DMS 273 (cell line): ENCODE results near the gene ARHGEF16.

Source experiments
- DNase-seq: peaks from one replicate; lab custom pipeline; 2025; ENCODE audit not compliant: unreplicated experiment; lab: John Stamatoyannopoulos, UW

Gene ARHGEF16

GRCh38 chr1:3479511-3480368 is 25.3 kb downstream of the ARHGEF16 start:
- DNase-seq = no peak

- DNase-seq = no peak
Observed at GRCh38 chr1:3480369-3480719, 25.9 kb downstream of the ARHGEF16 start.

GRCh38 chr1:3481046-3481445 is 26.6 kb downstream of the ARHGEF16 start:
- no peak for DNase-seq

- DNase-seq = peak; percentile 40
Observed at GRCh38 chr1:3481836-3482375, 27.4 kb downstream of the ARHGEF16 start.

- peak; percentile 64 for DNase-seq
Observed at GRCh38 chr1:3482378-3482849, 27.9 kb downstream of the ARHGEF16 start.

GRCh38 chr1:3483380-3483779 is 28.9 kb downstream of the ARHGEF16 start:
- DNase-seq = no peak

GRCh38 chr1:3483801-3484444 is 29.5 kb downstream of the ARHGEF16 start:
- DNase-seq = peak; percentile 73

- DNase-seq = no peak
Observed at GRCh38 chr1:3485016-3485415, 30.6 kb downstream of the ARHGEF16 start.

GRCh38 chr1:3488432-3488831 is 34.0 kb downstream of the ARHGEF16 start:
- no peak for DNase-seq

- DNase-seq = no peak
Observed at GRCh38 chr1:3490046-3490745, 35.7 kb downstream of the ARHGEF16 start.

DNA sequence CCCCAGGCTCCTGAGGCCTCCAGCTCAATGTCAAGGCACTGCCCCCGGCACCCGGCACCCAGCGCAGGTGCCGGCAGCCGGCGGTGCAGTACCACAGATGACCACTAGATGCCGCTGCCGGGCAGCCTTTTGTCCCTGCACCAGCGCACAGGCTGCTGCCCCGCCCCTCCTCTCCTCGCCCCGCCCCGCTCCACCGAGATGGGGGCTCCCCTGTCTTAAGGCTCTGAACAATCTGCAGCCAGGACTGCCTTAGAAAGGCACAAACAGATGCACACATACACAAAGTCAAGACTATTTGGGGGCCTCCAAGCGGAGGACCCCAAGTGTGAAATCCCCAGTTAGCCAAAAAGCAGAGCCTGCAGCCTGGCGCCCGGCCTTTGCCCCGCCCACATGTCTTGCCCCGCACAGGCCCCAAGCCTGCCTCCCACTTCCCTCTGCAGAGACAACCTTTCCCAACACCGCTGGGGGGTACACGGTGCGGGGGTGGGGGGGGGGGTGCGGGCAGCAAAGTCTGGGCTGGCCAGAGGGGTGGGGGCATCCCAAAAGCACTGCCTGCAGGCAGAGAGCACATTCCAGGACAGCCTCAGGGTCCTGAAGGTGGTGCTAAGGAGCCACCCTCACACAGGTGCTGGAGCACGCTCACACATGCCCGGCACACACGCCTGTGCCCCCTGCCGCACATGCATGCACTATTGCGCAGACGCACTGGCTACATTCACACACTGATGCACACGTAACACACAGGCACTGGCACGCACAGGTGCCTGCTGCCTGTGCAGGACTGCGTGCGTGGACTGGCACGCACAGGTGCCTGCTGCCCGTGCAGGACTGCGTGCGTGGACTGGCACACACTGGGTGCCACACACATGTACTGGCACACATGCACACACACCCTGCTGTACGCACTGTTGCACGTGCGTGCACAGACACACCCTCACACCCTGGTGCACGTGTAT is 37.1 kb downstream of the ARHGEF16 start:
- DNase-seq = peak; percentile 86

GRCh38 chr1:3492545-3493246 is 38.2 kb downstream of the ARHGEF16 start:
- DNase-seq = no peak

DNA sequence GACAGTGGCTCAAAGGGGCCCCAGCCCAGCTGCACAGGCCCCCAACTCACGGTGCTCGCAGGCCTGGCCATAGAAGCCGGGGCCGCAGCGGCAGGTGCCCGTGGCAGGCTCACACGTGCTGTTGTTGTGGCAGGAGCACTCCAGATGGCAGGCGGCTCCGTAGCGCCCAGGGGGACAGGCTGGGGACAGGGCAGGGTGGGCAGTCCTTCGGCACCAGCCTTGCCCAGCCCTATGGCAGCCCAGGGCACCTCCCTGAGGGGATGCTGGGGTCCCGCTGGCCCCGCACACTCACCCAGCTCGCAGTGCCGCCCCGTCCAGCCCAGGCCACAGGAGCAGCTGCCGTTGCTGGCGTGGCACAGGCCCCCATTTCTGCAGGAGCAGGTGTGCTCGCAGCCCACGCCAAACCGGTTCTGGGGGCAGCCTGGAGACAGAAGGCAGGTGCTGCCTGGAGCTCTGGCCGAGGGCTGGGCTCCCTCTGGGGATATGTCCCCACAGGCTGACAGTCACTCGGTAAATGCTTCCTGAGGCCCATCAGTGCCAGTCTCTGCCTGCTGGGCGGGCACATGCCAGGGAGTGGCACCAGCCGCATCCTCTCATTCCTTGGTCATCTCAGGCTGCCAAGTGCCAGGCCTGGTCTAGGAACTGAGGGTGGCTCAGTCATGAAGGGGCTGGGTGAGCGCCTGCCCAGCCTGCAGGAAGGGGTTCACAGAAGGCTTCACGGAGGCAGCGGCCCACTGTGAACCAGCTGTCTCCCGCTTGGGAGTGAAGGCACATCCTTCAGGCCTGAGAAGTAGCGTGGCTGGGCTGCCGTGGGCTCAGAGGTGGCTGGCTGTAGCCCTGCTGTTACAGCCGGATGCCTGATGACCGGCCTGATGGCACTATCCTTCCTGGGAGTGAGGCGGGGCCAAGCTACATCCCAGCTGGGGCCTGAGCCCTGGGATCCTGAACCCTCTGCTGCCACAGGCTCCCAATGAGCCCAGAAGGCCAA is 40.1 kb downstream of the ARHGEF16 start:
- DNase-seq = peak; percentile 47

DNA sequence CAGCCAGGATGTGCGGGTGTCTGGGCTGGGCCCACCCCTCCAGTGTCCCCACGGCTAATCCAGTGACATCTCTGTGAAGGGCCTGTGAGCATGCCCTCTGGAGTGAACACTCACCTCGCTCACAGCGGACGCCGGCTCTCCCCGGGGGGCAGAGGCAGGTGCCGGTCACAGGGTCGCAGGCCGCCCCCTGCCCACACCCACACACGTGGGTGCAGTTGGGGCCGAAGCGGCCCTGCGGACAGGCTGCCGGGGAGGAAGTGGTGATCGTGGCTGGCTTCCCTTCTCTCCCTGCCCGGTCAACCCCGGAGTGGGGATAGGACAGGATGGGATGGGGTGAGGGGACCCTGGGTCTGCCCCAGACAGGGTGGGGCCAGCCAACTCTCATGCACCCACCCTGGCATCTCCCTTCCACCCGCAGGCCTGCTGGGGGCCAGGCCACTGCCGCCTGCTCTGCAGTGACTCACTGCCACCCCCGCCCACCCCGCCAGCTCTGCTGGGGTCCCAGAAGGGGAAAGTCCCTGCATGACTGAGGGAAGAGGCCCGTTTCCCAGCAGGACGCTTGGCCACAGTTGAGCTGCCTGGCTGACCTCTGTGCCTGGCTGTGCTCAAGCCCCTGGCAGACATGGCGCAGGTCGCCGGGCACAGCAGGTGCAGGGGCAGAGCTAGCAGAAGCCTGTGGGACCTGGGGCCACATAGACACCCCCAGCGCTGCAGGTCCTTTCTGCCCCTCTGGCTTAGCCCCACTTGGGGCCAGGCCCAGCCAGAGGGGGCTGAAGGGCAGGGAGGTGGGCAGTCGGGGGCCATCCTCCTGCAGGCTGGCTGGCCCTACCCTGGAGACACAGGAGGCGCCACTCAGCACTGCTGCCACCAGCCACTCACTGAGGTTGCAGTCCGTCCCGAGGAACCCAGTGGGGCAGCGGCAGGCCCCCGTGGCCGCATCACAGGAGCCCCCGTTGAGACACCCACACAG is 41.6 kb downstream of the ARHGEF16 start:
- DNase-seq = no peak

- no peak for DNase-seq
Observed at GRCh38 chr1:3496916-3497315, 42.5 kb downstream of the ARHGEF16 start.

DNA sequence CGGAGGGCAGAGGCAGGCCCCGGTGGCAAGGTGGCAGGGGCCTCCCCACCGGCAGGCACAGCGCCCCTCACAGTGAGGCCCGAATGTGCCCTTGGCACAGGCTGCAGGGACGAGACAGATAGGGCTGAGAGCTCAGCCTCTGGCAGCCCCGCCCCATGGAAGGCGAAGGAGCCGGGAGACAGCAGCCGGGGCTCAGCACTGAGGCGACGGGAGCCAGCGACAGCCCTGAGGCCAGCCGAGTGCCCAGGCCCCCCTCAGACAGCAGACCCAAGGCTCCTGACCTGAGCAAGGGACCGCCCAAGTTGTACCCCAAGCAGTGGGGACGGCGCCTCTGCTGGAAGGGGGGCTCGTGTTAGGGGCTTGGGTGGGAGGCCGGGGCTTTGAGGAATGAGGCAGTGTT is 43.1 kb downstream of the ARHGEF16 start:
- peak; percentile 40 for DNase-seq

GRCh38 chr1:3498246-3498930 is 43.9 kb downstream of the ARHGEF16 start:
- no peak for DNase-seq
